Mesendoderm (in vitro differentiated cells): Measurements from ENCODE around the gene CCN2.
"Not testable (repeated sequence)": the region's sequence is repeated elsewhere in the genome, so short reads cannot be mapped to it uniquely, and the experiment has no call there.

Source experiments
- DNase-seq: peaks from one replicate; pipeline ENCODE4 v3.0.0; 2013
- H2AK5ac ChIP-seq: 2 replicates; pipeline ENCODE4 v1.6.1; 2013; ENCODE audit warnings: low read length, inconsistent platforms
- H2BK120ac ChIP-seq: 2 replicates; pipeline ENCODE4 v1.6.1; 2013; ENCODE audit warnings: low read depth, mild to moderate bottlenecking, low read length, moderate library complexity, mixed read lengths
- H2BK15ac ChIP-seq: replicated peaks from 2 replicates; pipeline ENCODE4 v1.6.1; 2013; ENCODE audit warnings: low read depth, mild to moderate bottlenecking, moderate library complexity
- H2BK5ac ChIP-seq: 2 replicates; pipeline ENCODE4 v1.6.1; 2013; ENCODE audit warnings: low read length, inconsistent platforms
- H3K18ac ChIP-seq: 2 replicates; pipeline ENCODE4 v1.6.1; 2013; ENCODE audit warnings: mild to moderate bottlenecking, low read length, mixed read lengths
- H3K23ac ChIP-seq: one replicate; pipeline ENCODE4 v1.6.1; 2013; ENCODE audit warnings: low read length
- H3K27ac ChIP-seq: 2 replicates; pipeline ENCODE4 v1.5.1; 2013; ENCODE audit warnings: low read depth, mild to moderate bottlenecking, inconsistent platforms, low read length, moderate library complexity
- H3K27me3 ChIP-seq: 2 replicates; pipeline ENCODE4 v1.6.1; 2013; ENCODE audit warnings: low read length, control low read depth, mild to moderate bottlenecking, inconsistent platforms; ENCODE audit not compliant: insufficient read depth, poor library complexity
- H3K36me3 ChIP-seq: 2 replicates; pipeline ENCODE4 v1.6.1; 2013; ENCODE audit warnings: low read length, inconsistent platforms; ENCODE audit not compliant: control insufficient read depth, insufficient read depth
- H3K4ac ChIP-seq: one replicate; pipeline ENCODE4 v1.6.1; 2013; ENCODE audit warnings: low read depth, mild to moderate bottlenecking, low read length, moderate library complexity
- H3K4me1 ChIP-seq: 2 replicates; pipeline ENCODE4 v1.6.1; 2013; ENCODE audit warnings: low read depth, low read length, inconsistent platforms; ENCODE audit not compliant: control insufficient read depth
- H3K4me2 ChIP-seq: 2 replicates; pipeline ENCODE4 v1.6.1; 2013; ENCODE audit warnings: low read length
- H3K4me3 ChIP-seq: 2 replicates; pipeline ENCODE4 v1.5.1; 2013; ENCODE audit warnings: mild to moderate bottlenecking, low read length
- H3K56ac ChIP-seq: one replicate; pipeline ENCODE4 v1.6.1; 2013; ENCODE audit warnings: low read length
- H3K79me1 ChIP-seq: 2 replicates; pipeline ENCODE4 v1.6.1; 2013; ENCODE audit warnings: low read length, inconsistent platforms
- H3K79me2 ChIP-seq: 2 replicates; pipeline ENCODE4 v1.6.1; 2013; ENCODE audit warnings: mild to moderate bottlenecking, low read length; ENCODE audit not compliant: control insufficient read depth, insufficient read depth
- H3K9ac ChIP-seq: 2 replicates; pipeline ENCODE4 v1.6.1; 2013; ENCODE audit warnings: low read length, inconsistent platforms
- H4K5ac ChIP-seq: one replicate; pipeline ENCODE4 v1.6.1; 2013; ENCODE audit warnings: low read length
- H4K8ac ChIP-seq: one replicate; pipeline ENCODE4 v1.6.1; 2013; ENCODE audit warnings: low read depth, mild to moderate bottlenecking, control low read depth, low read length, moderate library complexity
- WGBS: extraction: QIAGEN DNeasy Blood & Tissue Kit; methylation state at CpG from one replicate; pipeline ENCODE4 v1.1.7; 2013; ENCODE audit warnings: low lambda C conversion rate, missing lambda C conversion rate; ENCODE audit not compliant: insufficient coverage; ENCODE audit errors: extremely low coverage; 5-methylcytosine and 5-hydroxymethylcytosine counted together

CCN2 gene

GRCh38 chr6:131918650-131919355 lies 32.4 kb downstream of the CCN2 start:
- no CpG with 5 or more reads among the region's 9 CpGs for WGBS
- H3K79me2 ChIP-seq: peaks cover 4% of the 10 kb centered on the region
- DNase-seq: no peak
- H3K4me1 ChIP-seq: no peaks in the 10 kb centered on the region
- no peak overlapping the region for H3K56ac ChIP-seq
- H3K18ac ChIP-seq: no peak overlapping the region
- H3K4me2 ChIP-seq: no peak overlapping the region
- no peak overlapping the region for H3K9ac ChIP-seq
- H4K8ac ChIP-seq: no peak overlapping the region
- no peak overlapping the region for H3K27ac ChIP-seq
- H3K4me3 ChIP-seq: no peak overlapping the region
- no peak overlapping the region for H3K4ac ChIP-seq
- no peak overlapping the region for H2AK5ac ChIP-seq
- no peak overlapping the region for H2BK5ac ChIP-seq
- H3K36me3 ChIP-seq: peaks cover 7% of the 10 kb centered on the region
- H3K23ac ChIP-seq: no peak overlapping the region
- H2BK120ac ChIP-seq: no peak overlapping the region
- H3K79me1 ChIP-seq: peaks cover 4% of the 10 kb centered on the region
- no peak overlapping the region for H2BK15ac ChIP-seq
- H3K27me3 ChIP-seq: no peaks in the 10 kb centered on the region
- H4K5ac ChIP-seq: no peak overlapping the region

- no peak overlapping the region for H3K4me2 ChIP-seq
- H2BK15ac ChIP-seq: no peak overlapping the region
- peaks cover 4% of the 10 kb centered on the region for H3K79me1 ChIP-seq
- H4K5ac ChIP-seq: no peak overlapping the region
- no peak overlapping the region for H3K27ac ChIP-seq
- H3K4me1 ChIP-seq: no peaks in the 10 kb centered on the region
- no peak overlapping the region for H3K56ac ChIP-seq
- H4K8ac ChIP-seq: no peak overlapping the region
- DNase-seq: peak; percentile 44
- H3K9ac ChIP-seq: no peak overlapping the region
- H3K4ac ChIP-seq: no peak overlapping the region
- no CpG with 5 or more reads among the region's 6 CpGs for WGBS
- no peak overlapping the region for H2BK120ac ChIP-seq
- H3K4me3 ChIP-seq: no peak overlapping the region
- no peak overlapping the region for H3K23ac ChIP-seq
- no peak overlapping the region for H3K18ac ChIP-seq
- H2BK5ac ChIP-seq: no peak overlapping the region
- H2AK5ac ChIP-seq: no peak overlapping the region
- peaks cover 4% of the 10 kb centered on the region for H3K79me2 ChIP-seq
- peaks cover 9% of the 10 kb centered on the region for H3K36me3 ChIP-seq
- no peaks in the 10 kb centered on the region for H3K27me3 ChIP-seq
These were observed 33.2 kb downstream of the CCN2 start for GRCh38 chr6:131917763-131918649.

GRCh38 chr6:131917318-131917717 lies 33.9 kb downstream of the CCN2 start:
- Histone ChIP-seq H2BK15ac (no peak overlapping the region), H3K79me1 (peaks cover 4% of the 10 kb centered on the region), H3K4me1 (no peaks in the 10 kb centered on the region), H3K4ac (no peak overlapping the region), H3K9ac (no peak overlapping the region), H4K8ac (no peak overlapping the region), H3K79me2 (peaks cover 4% of the 10 kb centered on the region), H2AK5ac (no peak overlapping the region), H4K5ac (no peak overlapping the region), H2BK120ac (no peak overlapping the region), H3K36me3 (peaks cover 9% of the 10 kb centered on the region), H3K18ac (no peak overlapping the region), H2BK5ac (no peak overlapping the region), H3K27ac (no peak overlapping the region), H3K27me3 (no peaks in the 10 kb centered on the region), H3K4me3 (no peak overlapping the region), H3K23ac (no peak overlapping the region), H3K56ac (no peak overlapping the region), H3K4me2 (no peak overlapping the region)
- no peak for DNase-seq
- WGBS: no CpG with 5 or more reads among the region's 2 CpGs

GRCh38 chr6:131916847-131917246 lies 34.3 kb downstream of the CCN2 start:
- no peak overlapping the region for H2BK5ac ChIP-seq
- no peak overlapping the region for H3K9ac ChIP-seq
- H3K4me2 ChIP-seq: no peak overlapping the region
- no peak overlapping the region for H4K5ac ChIP-seq
- H3K18ac ChIP-seq: no peak overlapping the region
- no peak overlapping the region for H3K4me3 ChIP-seq
- H3K23ac ChIP-seq: no peak overlapping the region
- H3K56ac ChIP-seq: no peak overlapping the region
- H3K4me1 ChIP-seq: no peaks in the 10 kb centered on the region
- H3K79me1 ChIP-seq: peaks cover 4% of the 10 kb centered on the region
- H3K27me3 ChIP-seq: no peaks in the 10 kb centered on the region
- DNase-seq: no peak
- no peak overlapping the region for H4K8ac ChIP-seq
- H2BK120ac ChIP-seq: no peak overlapping the region
- H2BK15ac ChIP-seq: no peak overlapping the region
- peaks cover 9% of the 10 kb centered on the region for H3K36me3 ChIP-seq
- peaks cover 4% of the 10 kb centered on the region for H3K79me2 ChIP-seq
- H2AK5ac ChIP-seq: no peak overlapping the region
- WGBS: no CpG with 5 or more reads among the region's 2 CpGs
- H3K27ac ChIP-seq: no peak overlapping the region
- H3K4ac ChIP-seq: no peak overlapping the region

GRCh38 chr6:131916091-131916796 lies 34.9 kb downstream of the CCN2 start:
- not testable (repeated sequence) for H3K4me3 ChIP-seq, H3K9ac ChIP-seq, H2BK120ac ChIP-seq, H3K56ac ChIP-seq, H2AK5ac ChIP-seq, H3K36me3 ChIP-seq, H3K79me2 ChIP-seq, H3K4me2 ChIP-seq, H4K5ac ChIP-seq, DNase-seq, H3K27me3 ChIP-seq, H3K18ac ChIP-seq, H3K23ac ChIP-seq, H3K27ac ChIP-seq, H2BK5ac ChIP-seq, H3K4me1 ChIP-seq, H3K79me1 ChIP-seq, H3K4ac ChIP-seq, H4K8ac ChIP-seq, H2BK15ac ChIP-seq
- no CpG with 5 or more reads among the region's 2 CpGs for WGBS
